HFF-Myc (cell line): ENCODE measurements around the gene CTBP2.
"Not testable (repeated sequence)": the region's sequence is repeated elsewhere in the genome, so short reads cannot be mapped to it uniquely, and the experiment has no call there.

Source experiments
- DNase-seq: peaks from one replicate; pipeline ENCODE4 v3.0.0-alpha.2; 2011; ENCODE audit warnings: low read depth; ENCODE audit errors: extremely low read depth
- H3K4me3 ChIP-seq: replicated peaks from 2 replicates; pipeline ENCODE4 v1.5.1; 2011; ENCODE audit warnings: low read depth, mild to moderate bottlenecking, control low read depth, low read length
- CTCF ChIP-seq: IDR thresholded peaks from 2 replicates; pipeline ENCODE4 v1.5.1; 2012; ENCODE audit warnings: mild to moderate bottlenecking, low read depth, low read length, control low read depth; ENCODE audit errors: missing control alignments

The CTBP2 gene

GRCh38 chr10:125061557-125062226, 98.7 kb downstream of the CTBP2 start:
- no peak overlapping the region for H3K4me3 ChIP-seq
- TF ChIP-seq CTCF, result no peak
- no peak for DNase-seq

GRCh38 chr10:125060826-125061556, 99.4 kb downstream of the CTBP2 start:
- H3K4me3 ChIP-seq, result no peak overlapping the region
- DNase-seq, result no peak
- peak; percentile 84 for TF ChIP-seq CTCF

- no peak for DNase-seq
- no peak overlapping the region for H3K4me3 ChIP-seq
- TF ChIP-seq CTCF, result no peak
These were observed 99.9 kb downstream of the CTBP2 start for GRCh38 chr10:125060482-125060825.

- no peak for TF ChIP-seq CTCF
- H3K4me3 ChIP-seq, result no peak overlapping the region
- DNase-seq, result no peak
These were observed 100.3 kb downstream of the CTBP2 start for GRCh38 chr10:125060026-125060425.

GRCh38 chr10:125059348-125059747, 101.0 kb downstream of the CTBP2 start:
- not testable (repeated sequence) for DNase-seq, H3K4me3 ChIP-seq

GRCh38 chr10:125057158-125058001, 103.0 kb downstream of the CTBP2 start:
- peak; percentile 99 for DNase-seq
- no peak overlapping the region for H3K4me3 ChIP-seq
- no peak for TF ChIP-seq CTCF
